HuH-7 (cell line): Measurements from ENCODE around the gene GH1.
"Not testable (repeated sequence)": the region's sequence is repeated elsewhere in the genome, so short reads cannot be mapped to it uniquely, and the experiment has no call there.

Experiments used
- DNase-seq: peaks from one replicate; pipeline ENCODE4 v3.0.0; 2011; ENCODE audit warnings: low spot score

The GH1 gene

GRCh38 chr17:63918789-63919305 lies at the start of gene GH1:
GH1 (minus strand) TSS chr17:63918839; CDS start chr17:63918776, 63 bp downstream.
- not testable (repeated sequence) for DNase-seq

- DNase-seq: no peak
Measured at GRCh38 chr17:63967953-63968352, 49.3 kb upstream of the GH1 start.

GRCh38 chr17:63966646-63967264 lies 48.1 kb upstream of the GH1 start:
- DNase-seq: no peak

- no peak for DNase-seq
Measured at GRCh38 chr17:63963123-63963522, 44.5 kb upstream of the GH1 start.

GRCh38 chr17:63962298-63962744 lies 43.7 kb upstream of the GH1 start:
- DNase-seq: no peak

- peak; percentile 96 for DNase-seq
Measured at GRCh38 chr17:63961355-63962212, 42.9 kb upstream of the GH1 start.

- DNase-seq: no peak
Measured at GRCh38 chr17:63960430-63960829, 41.8 kb upstream of the GH1 start.

GRCh38 chr17:63960006-63960405 lies 41.4 kb upstream of the GH1 start:
- no peak for DNase-seq

- no peak for DNase-seq
Measured at GRCh38 chr17:63956296-63956920, 37.8 kb upstream of the GH1 start.

GRCh38 chr17:63955791-63956190 lies 37.2 kb upstream of the GH1 start:
- DNase-seq: no peak

GRCh38 chr17:63955232-63955631 lies 36.6 kb upstream of the GH1 start:
- no peak for DNase-seq

GRCh38 chr17:63954402-63955063 lies 35.9 kb upstream of the GH1 start:
- no peak for DNase-seq

- DNase-seq: peak; percentile 82
Measured at GRCh38 chr17:63950940-63951907, 32.6 kb upstream of the GH1 start.

- DNase-seq: no peak
Measured at GRCh38 chr17:63949576-63950250, 31.1 kb upstream of the GH1 start.

- no peak for DNase-seq
Measured at GRCh38 chr17:63948521-63948920, 29.9 kb upstream of the GH1 start.

GRCh38 chr17:63947711-63948330 lies 29.2 kb upstream of the GH1 start:
- no peak for DNase-seq

GRCh38 chr17:63946440-63947363 lies 28.1 kb upstream of the GH1 start:
- DNase-seq: peak; percentile 95

GRCh38 chr17:63945784-63946439 lies 27.3 kb upstream of the GH1 start:
- no peak for DNase-seq
